ENCODE data around the gene HDAC5. TPM values are rescaled to one million over a fixed set of nuclear protein-coding genes. Genes with fewer than 3 reads are reported as not detected.
"Not testable (repeated sequence)": the region's sequence is repeated elsewhere in the genome, so short reads cannot be mapped to it uniquely, and the experiment has no call there.

The HDAC5 gene
- 10 to 100 TPM; 43.3 to 60.6 (median 57.4) TPM for polyA plus RNA-seq (ENCODE audit: insufficient read depth in 1 of 5, insufficient read length in 5 of 5, low replicate concordance in 1 of 5)
- long read RNA-seq, donor 1, full-length matches to known transcripts, result 2 of 14 reads
- long read RNA-seq, donor 1, partial matches to known transcripts, result 12 of 14 reads
- long read RNA-seq, donor 1, other reads (novel, unspliced or antisense), result 0 of 14 reads
- long read RNA-seq, donor 2, full-length matches to known transcripts, result 1 of 1 reads
- long read RNA-seq, donor 2, partial matches to known transcripts, result 0 of 1 reads
- long read RNA-seq, donor 2, other reads (novel, unspliced or antisense), result 0 of 1 reads
- long read RNA-seq, donor 3, partial matches to known transcripts, result 19 of 21 reads
- long read RNA-seq, donor 3, other reads (novel, unspliced or antisense), result 0 of 21 reads
- long read RNA-seq, donor 4, full-length matches to known transcripts, result 4 of 4 reads
- long read RNA-seq, donor 4, partial matches to known transcripts, result 0 of 4 reads
- long read RNA-seq, donor 4, other reads (novel, unspliced or antisense), result 0 of 4 reads
- long read RNA-seq, donor 5, full-length matches to known transcripts, result 3 of 19 reads
- long read RNA-seq, donor 5, partial matches to known transcripts, result 16 of 19 reads
- long read RNA-seq, donor 5, other reads (novel, unspliced or antisense), result 0 of 19 reads
- long read RNA-seq, donor 6, full-length matches to known transcripts, result 3 of 8 reads
- long read RNA-seq, donor 6, partial matches to known transcripts, result 5 of 8 reads
- long read RNA-seq, donor 6, other reads (novel, unspliced or antisense), result 0 of 8 reads
- long read RNA-seq, donor 7, full-length matches to known transcripts, result 4 of 4 reads
- long read RNA-seq, donor 7, partial matches to known transcripts, result 0 of 4 reads
- long read RNA-seq, donor 7, other reads (novel, unspliced or antisense), result 0 of 4 reads
- long read RNA-seq, donor 8, result 0 reads

DNA sequence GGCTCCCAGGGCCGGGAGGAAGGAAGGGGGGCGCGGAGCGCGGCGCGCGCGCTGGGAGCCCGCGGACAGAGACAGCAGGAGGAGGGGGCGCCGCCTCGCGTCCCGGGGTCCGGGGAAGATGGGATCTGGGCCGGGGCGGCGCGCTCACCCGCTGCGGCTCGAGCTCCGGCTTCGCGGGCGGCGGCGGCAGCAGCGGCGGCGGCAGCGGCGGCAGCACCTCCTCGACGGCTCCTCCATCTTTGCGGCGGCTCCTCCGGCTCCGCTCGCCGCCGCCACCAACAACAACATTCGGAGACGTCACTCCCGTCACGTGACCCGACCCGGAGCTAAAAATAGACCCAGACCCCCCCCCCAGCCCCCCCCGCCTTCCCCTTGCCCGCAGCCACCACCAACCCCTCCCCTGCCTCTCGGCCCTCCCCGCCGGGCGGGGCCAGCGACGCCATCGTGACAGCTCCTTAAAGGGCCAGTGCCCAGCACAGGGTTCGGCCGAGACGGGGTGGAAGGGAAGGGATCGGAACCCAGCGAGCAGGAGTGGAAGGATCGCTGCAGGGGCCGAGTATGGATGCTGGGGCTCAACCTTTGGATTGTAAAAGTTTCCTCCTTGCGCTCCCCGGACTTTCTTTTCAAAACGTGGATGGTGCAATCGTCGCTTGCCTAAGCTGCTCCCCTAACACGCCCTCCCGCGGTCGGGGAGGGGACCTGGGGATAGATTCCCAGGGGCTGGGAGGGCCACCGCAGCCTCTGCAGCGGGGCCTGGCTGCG lies at the start of gene HDAC5:
Gene HDAC5, minus strand, starts transcription at position 286 of the 762 bp plus-strand sequence. CDS start 6,126 bp downstream, outside the sequence.
- DNase-seq, result peak; percentile 96

DNA sequence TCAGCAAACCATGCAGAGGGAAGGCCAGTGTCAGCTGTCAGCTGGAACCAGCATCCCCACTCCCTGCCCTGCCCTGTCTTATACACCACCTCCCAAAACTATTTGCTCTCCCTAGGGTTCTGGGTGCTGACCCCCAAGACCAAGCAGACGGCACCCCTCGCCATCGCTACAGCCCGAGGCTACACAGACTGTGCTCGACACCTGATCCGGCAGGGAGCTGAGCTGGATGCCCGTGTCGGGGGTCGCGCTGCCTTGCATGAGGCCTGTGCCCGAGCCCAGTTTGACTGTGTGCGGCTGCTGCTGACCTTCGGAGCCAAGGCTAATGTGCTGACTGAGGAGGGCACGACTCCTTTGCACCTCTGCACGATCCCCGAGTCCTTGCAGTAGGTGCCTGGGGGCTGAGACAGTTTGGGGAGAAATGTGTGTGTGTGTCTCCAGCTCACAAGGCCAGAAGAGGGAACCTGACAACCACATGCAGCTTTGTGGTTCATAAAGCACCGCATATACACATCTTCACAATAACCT lies 48.6 kb upstream of the HDAC5 start:
- no peak for DNase-seq

DNA sequence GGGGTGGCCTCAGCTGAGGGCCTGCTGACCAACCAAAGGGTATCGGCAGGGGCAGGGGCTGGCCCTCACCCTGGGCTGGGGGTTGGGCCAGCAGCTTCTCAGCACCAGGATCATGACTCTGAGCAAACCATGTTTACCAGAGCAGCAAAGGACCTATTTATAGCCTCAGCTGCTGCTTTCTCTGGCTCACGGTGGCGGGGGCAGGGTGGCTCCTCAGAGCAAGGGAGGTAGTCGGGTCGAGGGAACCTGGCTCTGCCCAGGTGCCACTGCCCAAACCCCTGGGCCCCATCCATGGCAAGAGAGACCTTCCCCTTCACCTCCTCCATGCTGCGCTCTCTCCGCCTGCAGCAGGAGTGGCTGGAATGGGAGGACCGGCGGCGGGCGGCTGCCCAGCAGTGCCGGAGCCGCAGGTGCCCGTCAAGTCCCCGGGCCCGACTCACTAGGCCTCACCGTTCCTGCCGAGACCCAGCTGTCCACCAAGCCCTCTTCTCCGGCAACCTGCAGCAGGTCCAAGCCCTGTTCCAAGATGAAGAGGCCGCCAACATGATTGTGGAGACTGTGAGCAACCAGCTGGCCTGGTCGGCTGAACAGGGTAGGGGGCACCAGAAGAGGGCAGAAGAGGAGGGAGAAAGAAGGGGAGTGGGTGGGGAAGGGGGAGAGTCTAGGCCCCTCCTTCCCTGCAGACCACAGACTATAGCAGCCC lies 47.2 kb upstream of the HDAC5 start, which contains the start of gene ASB16:
Gene ASB16, plus strand, starts transcription at position 206 of the 703 bp plus-strand sequence. Its CDS starts 86 bp downstream, at position 292.
- no peak for DNase-seq

DNA sequence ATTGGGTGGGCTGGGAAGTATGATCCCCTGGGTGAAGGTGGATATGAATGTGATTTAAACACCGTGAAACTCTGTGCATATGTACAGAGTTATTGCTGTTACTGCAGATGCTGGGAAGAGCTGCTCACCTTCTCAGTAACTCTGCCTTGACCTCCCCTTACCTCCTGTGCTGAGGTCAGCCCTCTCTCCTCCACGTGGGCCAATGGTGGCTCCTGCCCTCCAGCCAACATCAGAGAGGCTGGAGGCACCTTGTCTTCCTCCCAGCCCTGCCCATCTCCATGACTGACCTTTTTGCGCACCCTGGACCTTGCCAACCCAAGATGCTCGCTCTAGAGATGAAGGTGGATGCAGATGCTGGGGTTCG lies 46.7 kb upstream of the HDAC5 start:
- no peak for DNase-seq

DNA sequence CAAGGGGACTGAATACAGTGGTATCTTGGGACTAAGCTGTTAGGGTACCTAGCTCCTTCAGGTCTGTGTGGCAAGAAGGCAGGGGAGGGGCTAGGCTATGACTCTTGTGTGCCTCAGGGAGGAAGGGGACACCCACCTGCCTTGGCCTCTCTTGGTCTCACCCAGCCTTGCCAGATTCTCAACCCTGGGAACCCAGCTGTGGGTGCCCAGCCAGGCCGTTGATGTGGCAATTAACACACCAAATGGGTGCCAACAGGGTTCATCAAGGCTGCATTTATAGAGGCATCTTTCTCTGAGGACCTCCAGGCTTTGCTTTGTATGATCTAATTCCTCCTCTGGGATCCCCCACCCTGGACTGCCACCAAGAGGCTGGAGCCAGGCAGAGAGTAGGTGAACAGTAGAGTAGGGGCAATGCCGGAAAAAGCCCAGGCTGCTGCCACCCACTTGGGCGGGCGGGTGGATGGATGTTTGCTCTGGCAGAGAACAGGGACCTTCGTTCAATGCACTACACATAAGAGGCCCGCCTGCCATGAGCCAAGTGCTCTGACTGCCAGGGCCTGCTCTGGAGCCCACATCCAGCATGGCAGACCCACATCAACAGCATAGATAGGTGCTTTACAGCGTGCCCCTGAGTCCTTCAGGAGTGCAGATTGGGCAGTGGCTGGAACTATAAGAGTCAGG lies 43.9 kb upstream of the HDAC5 start:
- DNase-seq, result no peak

DNA sequence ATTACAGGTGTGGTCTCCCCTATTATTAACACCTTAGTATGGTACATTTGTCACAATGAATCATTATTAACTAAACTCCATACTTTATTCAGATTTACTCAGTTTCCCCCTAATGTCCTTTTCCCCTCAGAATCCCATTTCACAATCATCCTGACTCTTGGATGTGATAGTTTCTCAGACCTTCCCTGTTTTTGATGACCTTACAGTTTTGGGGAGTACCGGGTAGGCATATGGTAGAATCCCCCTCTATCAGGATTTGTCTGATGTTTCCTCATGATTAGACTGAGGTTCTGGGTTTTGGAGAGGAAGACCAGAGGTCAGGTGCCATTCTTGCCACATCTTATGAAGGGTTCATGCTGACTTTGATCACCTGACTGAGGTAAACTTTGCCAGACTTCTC lies 41.0 kb upstream of the HDAC5 start:
- DNase-seq, result no peak

DNA sequence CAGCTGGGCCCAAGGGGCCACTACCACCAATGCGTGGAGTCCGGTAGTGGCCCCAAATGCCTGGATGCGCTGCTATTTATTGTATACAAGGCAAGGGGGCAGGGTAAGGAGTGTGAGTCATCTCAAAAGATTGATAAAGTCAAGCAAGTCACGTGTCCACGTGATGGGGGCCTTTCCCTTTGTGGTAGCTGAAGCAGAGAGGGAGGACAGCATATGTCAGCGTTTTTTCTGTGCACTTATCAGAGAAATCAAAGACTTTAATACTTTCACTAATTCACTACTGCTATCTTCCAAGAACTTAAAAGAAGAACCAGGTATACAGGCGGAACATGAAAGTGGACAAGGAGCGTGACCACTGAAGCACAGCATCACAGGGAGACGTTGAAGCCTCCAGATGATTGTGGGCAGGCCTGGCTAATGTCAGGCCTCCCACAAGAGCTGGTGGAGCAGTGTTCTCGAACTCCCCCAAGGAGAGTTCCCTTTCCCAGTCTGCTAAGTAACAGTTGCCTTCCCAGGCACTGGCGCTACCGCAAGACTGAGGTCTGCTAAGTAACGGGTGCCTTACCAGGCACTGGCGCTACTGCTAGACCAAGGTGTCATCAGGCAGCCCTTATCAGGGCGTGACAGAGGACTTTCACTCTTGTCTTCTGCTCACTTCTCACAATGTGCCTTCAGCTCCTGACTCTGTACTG lies 36.2 kb upstream of the HDAC5 start:
- no peak for DNase-seq

DNA sequence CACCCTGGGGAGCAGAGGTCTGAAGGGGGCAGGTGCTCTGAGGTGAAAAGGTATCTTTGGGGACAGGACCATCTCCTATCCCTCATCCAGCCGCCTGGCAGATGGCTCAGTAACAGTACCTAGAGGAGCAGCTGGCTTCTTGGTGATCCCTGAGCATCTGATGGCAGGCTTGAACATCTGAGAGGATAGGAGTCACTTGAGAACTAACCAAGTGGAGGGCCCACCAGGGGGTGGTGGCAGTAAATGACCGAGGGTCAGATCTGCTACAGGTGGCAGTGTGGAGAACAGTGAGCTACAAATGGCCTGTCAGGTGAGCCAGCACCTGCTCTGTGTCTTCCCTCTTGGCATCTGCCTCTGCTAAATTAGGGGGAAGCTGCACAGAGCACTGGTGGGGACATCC lies 32.0 kb upstream of the HDAC5 start:
- no peak for DNase-seq

DNA sequence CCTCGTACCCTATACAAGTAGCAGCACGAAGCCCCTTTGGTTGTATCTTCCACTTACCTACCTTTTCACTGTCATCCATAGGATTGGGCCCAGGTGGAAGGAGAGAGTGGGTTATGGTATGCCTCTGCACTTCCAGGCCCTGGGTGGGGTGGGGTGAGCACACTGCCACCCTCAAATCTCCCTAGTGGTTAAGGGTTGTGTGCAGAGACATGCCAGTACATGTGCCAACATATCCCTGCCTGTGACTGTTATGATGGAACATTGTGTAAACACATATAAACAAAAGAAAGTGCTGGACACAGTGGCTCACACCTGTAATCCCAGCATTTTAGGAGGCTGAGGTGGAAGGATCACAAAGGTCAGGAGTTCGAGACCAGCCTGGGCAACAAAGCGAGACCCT lies 29.4 kb upstream of the HDAC5 start:
- DNase-seq, result no peak

DNA sequence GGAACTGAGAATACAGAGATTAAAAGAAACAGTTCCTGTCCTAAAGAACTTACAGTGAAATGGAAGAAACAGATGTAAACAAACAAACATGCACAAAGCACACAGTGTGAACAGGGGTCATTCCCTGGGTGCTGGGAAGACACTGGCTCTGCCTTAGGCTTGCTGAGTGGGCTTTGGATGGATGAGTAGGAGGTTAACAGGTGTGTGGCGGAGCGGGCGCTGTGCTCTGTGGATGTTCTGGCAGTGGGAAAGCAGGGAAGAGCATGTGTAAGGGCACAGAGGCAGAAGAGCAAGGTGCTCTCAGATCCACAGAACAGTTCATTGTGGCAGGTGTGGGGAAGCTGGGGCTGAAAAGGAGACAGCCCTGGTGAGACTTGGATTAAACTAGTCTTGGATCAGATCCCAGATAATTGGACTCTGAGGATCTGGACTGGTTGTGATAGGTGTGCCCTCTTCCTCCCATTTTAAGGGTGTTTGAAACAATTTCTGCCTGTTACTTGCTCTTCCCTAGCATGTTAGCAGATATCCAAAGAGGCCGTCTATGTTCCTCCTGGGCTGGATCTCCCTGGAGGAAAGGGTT lies 26.4 kb upstream of the HDAC5 start:
- no peak for DNase-seq

DNA sequence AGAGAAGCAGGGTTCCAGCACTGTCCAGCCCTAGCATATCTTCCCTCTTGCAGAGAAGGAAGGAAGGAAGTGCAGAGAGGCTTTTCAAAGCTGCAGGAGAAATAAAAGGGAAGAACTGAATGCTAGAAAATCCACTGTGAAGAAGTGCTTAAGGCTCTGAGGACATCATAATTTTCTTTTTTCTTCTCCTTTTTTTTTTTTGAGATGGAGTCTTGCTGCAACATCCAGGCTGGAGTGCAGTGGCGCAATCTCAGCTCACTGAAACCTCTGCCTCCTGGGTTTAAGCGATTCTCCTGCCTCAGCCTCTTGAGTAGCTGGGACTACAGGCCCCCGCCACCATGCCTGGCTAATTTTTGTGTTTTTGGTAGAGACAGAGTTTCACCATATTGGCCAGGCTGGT lies 25.6 kb upstream of the HDAC5 start:
- DNase-seq, result not testable (repeated sequence)

DNA sequence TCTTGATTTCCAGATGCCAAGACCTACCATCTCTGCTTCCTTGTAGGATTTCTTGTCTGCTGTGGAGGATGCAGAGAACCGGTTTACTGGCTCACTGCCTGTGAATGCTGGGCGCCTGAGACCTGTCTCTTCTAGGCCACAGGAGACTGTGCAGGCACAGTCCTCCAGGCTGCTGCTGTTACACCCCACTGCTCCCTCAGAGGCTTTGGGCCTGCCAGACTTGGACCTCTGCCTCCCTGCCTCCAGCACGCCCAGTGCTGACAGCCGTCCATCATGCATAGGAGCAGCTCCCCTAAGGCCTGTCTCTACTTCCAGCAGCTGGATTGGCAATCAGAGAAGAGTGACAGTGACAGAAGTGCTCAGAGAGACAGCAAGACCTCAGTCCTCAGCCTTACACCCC lies 24.4 kb upstream of the HDAC5 start:
- no peak for DNase-seq

DNA sequence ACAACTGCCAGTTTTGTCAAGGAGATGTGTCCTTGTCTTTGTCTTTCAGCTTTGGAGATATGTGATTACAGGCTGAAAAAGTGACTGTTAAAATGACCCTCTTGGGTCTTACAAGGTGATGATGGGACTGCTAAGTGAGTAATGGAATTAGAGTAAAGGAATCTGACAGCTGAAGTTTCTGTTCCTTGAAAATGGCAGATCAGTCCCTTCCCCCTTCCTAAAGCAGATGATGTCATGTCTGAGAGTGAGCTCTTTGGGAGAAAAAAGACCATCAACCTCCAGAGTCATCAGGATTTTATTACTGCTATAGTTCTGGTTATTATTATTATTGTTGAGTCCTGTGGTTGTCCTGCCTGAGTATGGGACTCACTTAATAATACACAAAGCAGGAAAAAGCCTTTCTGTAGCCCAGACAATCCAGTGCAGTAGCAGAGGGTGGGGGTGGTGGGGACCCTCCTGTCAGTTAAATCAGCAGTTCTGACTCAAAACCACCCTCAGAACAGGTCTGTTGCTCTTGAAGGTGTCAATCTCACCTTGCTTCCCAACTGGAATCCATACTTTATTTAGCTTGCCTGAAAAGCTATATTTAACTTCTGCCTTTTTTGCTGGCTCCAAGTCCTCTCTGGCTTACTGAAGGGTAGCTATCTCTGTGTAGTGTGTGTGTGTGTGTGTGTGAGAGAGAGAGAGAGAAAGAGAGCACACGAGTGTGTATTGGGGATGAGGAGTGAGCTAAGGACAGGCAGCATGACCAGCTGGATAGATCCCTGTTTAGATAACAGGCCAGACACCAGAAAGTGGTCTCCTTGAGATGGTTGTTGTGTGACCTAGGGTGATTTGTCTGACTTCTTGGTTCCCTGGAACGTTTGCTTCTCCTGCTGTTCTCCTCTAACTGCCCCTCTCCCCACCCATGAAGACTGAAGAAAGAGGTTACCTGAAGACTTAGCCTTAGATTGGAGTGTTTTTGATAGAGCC lies 23.2 kb upstream of the HDAC5 start:
- DNase-seq, result no peak

DNA sequence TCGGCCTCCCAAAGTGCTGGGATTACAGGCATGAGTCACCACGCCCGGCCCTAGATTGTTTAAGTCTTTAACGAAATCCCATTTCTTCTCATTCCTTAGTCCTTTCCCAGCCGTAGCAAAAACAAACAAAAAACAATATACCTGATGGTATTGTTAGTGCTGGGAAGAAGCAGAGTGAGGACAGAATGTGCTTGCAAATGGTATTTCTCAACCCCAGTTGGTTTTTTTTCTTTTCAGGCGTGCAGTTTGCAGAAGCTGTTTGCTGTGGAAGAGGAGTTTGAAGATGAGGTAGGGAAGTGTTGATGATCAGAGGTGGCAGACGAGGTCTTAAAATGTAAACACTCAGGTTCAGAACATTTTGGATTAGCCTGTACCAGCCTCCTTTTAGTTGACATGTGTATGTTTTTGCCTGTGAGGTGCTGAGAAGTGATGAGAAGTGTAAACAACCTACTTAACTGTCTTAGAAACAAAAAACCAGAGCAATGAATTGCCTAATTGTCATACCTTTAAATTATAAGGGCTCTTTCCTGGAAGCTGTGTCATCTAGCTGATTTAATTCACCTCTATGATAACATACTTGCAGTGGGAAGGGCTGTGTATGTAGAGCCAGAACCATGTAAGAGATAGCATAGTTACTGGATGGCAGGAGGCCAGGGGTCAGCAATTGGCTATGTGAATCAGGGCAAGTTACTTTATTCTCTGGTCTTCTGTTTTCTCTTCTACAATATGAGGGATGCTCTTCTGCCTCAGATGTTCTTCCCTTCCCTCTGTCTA lies 21.7 kb upstream of the HDAC5 start:
- no peak for DNase-seq

DNA sequence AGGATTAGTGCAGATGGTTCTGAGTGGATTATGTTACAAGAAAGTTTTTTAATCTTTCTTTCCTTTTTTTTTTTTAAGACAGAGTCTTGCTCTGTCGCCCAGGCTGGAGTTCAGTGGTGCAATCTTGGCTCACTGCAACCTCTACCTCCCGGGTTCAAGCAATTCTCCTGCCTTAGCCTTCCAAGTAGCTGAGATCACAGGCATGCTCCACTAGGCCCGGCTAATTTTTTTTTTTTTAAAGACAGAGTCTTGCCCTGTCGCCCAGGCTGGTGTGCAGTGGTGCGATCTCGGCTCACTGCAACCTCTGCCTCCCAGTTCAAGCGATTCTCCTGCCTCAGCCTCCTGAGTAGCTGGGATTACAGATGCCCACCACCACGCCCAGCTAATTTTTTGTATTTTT lies 20.5 kb upstream of the HDAC5 start:
- DNase-seq, result not testable (repeated sequence)

DNA sequence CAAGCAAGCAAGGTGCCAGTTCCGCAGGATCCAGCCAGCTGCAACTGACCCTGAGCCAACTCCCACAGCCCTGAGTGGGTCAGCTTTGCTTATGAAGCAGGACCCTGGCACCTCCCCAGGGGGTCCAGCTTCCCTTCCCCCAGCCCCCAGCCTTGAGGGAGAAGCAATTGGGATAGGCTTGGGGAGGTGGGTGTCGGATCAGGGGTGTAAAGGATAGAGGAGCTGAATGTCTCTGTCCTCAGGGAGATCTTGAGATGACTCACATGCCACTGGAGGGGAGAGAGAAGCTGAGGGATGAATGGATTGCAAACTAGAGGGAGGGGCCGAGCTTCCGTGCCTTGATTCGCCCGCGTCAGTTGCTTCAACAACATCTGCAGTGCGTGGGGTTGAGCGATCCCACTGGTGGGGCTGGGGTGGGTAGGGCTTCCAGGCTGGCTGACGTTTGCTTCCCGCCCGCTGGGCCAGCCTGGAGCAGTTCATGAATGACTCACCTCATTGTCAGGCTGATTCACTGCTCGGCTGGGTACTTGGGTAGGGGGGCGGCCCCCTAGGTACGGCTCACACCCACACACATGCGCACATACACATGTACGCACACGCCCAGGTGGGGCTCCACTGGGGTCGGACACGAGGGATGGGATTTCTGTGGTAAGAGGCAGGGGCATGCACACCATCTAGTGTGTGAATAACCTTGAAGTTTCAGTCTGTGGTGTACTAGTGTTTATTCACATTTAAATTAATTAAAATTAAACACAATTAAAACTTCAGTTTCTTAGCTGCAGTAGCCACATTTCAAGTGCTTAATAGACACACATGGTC lies 14.7 kb upstream of the HDAC5 start:
- DNase-seq, result peak in 1 of 2 donors; percentile 51
